IMR-90 (cell line): ENCODE results near the gene DTX3L. TPM values are rescaled to one million over a fixed set of nuclear protein-coding genes. Genes with fewer than 3 reads are reported as not detected.
"Not testable (repeated sequence)": the region's sequence is repeated elsewhere in the genome, so short reads cannot be mapped to it uniquely, and the experiment has no call there.

Experiments
- ATAC-seq: fragments of 200-7000 bp; cut with Tn5 transposase; 2 replicates; pipeline ENCODE4 v1.9.1; 2020; ENCODE audit warnings: low read depth, mild to moderate bottlenecking, moderate library complexity
- BruUV-seq: library from RNA; stranded (reverse); fragments of 400-500 nt; replicated peaks from 2 replicates; lab custom pipeline; 2021; lab: Mats Ljungman, UMichigan
- CTCF ChIA-PET: fragments of 300-600 bp; formaldehyde crosslinking; extraction: SDS; loops from one replicate; lab custom pipeline; 2021; ENCODE audit warnings: antibody characterized with exemption; lab: Yijun Ruan, JAX
- POLR2A ChIA-PET: fragments of 300-600 bp; sonication (Branson Sonifier 250); formaldehyde crosslinking; loops from one replicate; lab custom pipeline; 2022; ENCODE audit warnings: antibody characterized with exemption; ENCODE audit not compliant: unreplicated experiment; lab: Charles Lee
- DNase-seq: peaks from one replicate; pipeline ENCODE4 v3.0.0; 2013
- H2AFZ ChIP-seq: replicated peaks from 2 replicates; pipeline ENCODE3; 2013; ENCODE audit warnings: low read length, mild to moderate bottlenecking; ENCODE audit not compliant: poor library complexity
- H2AK5ac ChIP-seq: 2 replicates; pipeline ENCODE4 v1.6.1; 2013; ENCODE audit warnings: low read depth, low read length, inconsistent platforms
- H2AK9ac ChIP-seq: replicated peaks from 2 replicates; pipeline ENCODE3; 2013; ENCODE audit warnings: mild to moderate bottlenecking, low read depth, low read length, moderate library complexity; ENCODE audit not compliant: poor library complexity
- H2BK120ac ChIP-seq: 2 replicates; pipeline ENCODE4 v1.6.1; 2013; ENCODE audit warnings: low read depth, low read length, inconsistent platforms
- H2BK15ac ChIP-seq: 3 replicates; pipeline ENCODE4 v1.6.1; 2013; ENCODE audit warnings: low read depth, low read length, inconsistent platforms
- H2BK20ac ChIP-seq: 2 replicates; pipeline ENCODE4 v1.6.1; 2013; ENCODE audit warnings: low read depth, mild to moderate bottlenecking, inconsistent platforms, low read length, moderate library complexity
- H2BK5ac ChIP-seq: 2 replicates; pipeline ENCODE4 v1.6.1; 2013; ENCODE audit warnings: mild to moderate bottlenecking, low read depth, low read length, inconsistent platforms; ENCODE audit not compliant: poor library complexity, severe bottlenecking
- H3K14ac ChIP-seq: replicated peaks from 2 replicates; pipeline ENCODE4 v1.6.1; 2013; ENCODE audit warnings: low read depth, low read length, inconsistent platforms
- H3K18ac ChIP-seq: 2 replicates; pipeline ENCODE4 v1.6.1; 2013; ENCODE audit warnings: low read depth, low read length, control low read depth
- H3K23ac ChIP-seq: 2 replicates; pipeline ENCODE4 v1.6.1; 2013; ENCODE audit warnings: low read depth, low read length, inconsistent platforms
- H3K27ac ChIP-seq: 2 replicates; pipeline ENCODE4 v1.5.1; 2013; ENCODE audit warnings: mild to moderate bottlenecking, control low read depth, low read length; ENCODE audit not compliant: insufficient read depth
- H3K27me3 ChIP-seq: 2 replicates; pipeline ENCODE4 v1.6.1; 2013; ENCODE audit warnings: low read length; ENCODE audit not compliant: control insufficient read depth, insufficient read depth
- H3K36me3 ChIP-seq: 2 replicates; pipeline ENCODE4 v1.6.1; 2013; ENCODE audit warnings: low read length, mixed read lengths; ENCODE audit not compliant: control insufficient read depth, insufficient read depth
- H3K4ac ChIP-seq: 2 replicates; pipeline ENCODE4 v1.6.1; 2013; ENCODE audit warnings: low read depth, low read length, inconsistent platforms
- H3K4me1 ChIP-seq: 2 replicates; pipeline ENCODE4 v1.6.1; 2013; ENCODE audit warnings: low read length, mixed read lengths; ENCODE audit not compliant: control insufficient read depth, insufficient read depth
- H3K4me2 ChIP-seq: 2 replicates; pipeline ENCODE4 v1.6.1; 2013; ENCODE audit warnings: low read depth, mild to moderate bottlenecking, control low read depth, low read length, moderate library complexity
- H3K4me3 ChIP-seq: 2 replicates; pipeline ENCODE4 v1.5.1; 2013; ENCODE audit warnings: low read depth, mild to moderate bottlenecking, control low read depth, low read length, moderate library complexity; ENCODE audit not compliant: insufficient read depth
- H3K56ac ChIP-seq: 2 replicates; pipeline ENCODE4 v1.6.1; 2013; ENCODE audit warnings: low read length, inconsistent platforms; ENCODE audit not compliant: insufficient read depth; ENCODE audit errors: extremely low read depth
- H3K79me1 ChIP-seq, 2 experiments: 2 replicates each; pipeline ENCODE4 v1.6.1; 2013; ENCODE audit warnings: low read length in 2 of 2, inconsistent platforms in 1 of 2, low read depth in 1 of 2
- H3K9ac ChIP-seq: 2 replicates; pipeline ENCODE4 v1.6.1; 2013; ENCODE audit warnings: low read depth, low read length, control low read depth
- H3K9me1 ChIP-seq: 2 replicates; pipeline ENCODE4 v1.6.1; 2013; ENCODE audit warnings: low read length, inconsistent platforms; ENCODE audit not compliant: insufficient read depth
- H3K9me3 ChIP-seq: 2 replicates; pipeline ENCODE4 v1.6.1; 2013; ENCODE audit warnings: low read length; ENCODE audit not compliant: control insufficient read depth, insufficient read depth
- H4K20me1 ChIP-seq: 2 replicates; pipeline ENCODE4 v1.6.1; 2013; ENCODE audit warnings: low read length, inconsistent platforms; ENCODE audit not compliant: insufficient read depth
- H4K5ac ChIP-seq: 2 replicates; pipeline ENCODE4 v1.6.1; 2013; ENCODE audit warnings: mild to moderate bottlenecking, low read depth, low read length, control low read depth
- H4K8ac ChIP-seq, 2 experiments: 2 replicates each; pipeline ENCODE4 v1.6.1; 2013; ENCODE audit warnings: low read depth in 2 of 2, low read length in 2 of 2, control low read depth in 1 of 2, inconsistent platforms in 1 of 2
- H4K91ac ChIP-seq: 2 replicates; pipeline ENCODE4 v1.6.1; 2013; ENCODE audit warnings: low read depth, low read length, inconsistent platforms; ENCODE audit not compliant: insufficient read depth
- CHD1 ChIP-seq: IDR thresholded peaks from 2 replicates; pipeline ENCODE4 v1.6.1; 2012; ENCODE audit warnings: low read depth, low read length, improper control_type of control experiment
- NFE2L2 ChIP-seq: fragments of 150-350 bp; IDR thresholded peaks from 2 replicates; pipeline ENCODE4 v1.6.1; 2016; ENCODE audit warnings: low read depth, mild to moderate bottlenecking, low read length
- POLR2A ChIP-seq: IDR thresholded peaks from 2 replicates; pipeline ENCODE4 v1.6.1; 2012; ENCODE audit warnings: mild to moderate bottlenecking, low read depth, low read length
- SMC3 ChIP-seq: fragments of 150-350 bp; IDR thresholded peaks from 2 replicates; pipeline ENCODE4 v1.6.1; 2016; ENCODE audit warnings: low read depth, mild to moderate bottlenecking, antibody characterized with exemption, low read length, moderate library complexity
- WGBS, 2 experiments: methylation state at CpG; one replicate each; pipeline versions ENCODE4 v1.1.5 to v1.1.7; 2013; ENCODE audit warnings: missing lambda C conversion rate in 2 of 2; ENCODE audit not compliant: insufficient read length in 1 of 2; ENCODE audit errors: extremely low coverage in 2 of 2; 5-methylcytosine and 5-hydroxymethylcytosine counted together
- dilution Hi-C: fragments of 300-500 bp; cut with HindIII; formaldehyde crosslinking; loops from one replicate; pipeline ENCODE4 v1.14.3; 2018; ENCODE audit warnings: low sequenced_read_pairs; ENCODE audit not compliant: unreplicated experiment
- in situ Hi-C: fragments of 300-500 bp; cut with MboI; formaldehyde crosslinking; loops from 3 replicates; pipeline ENCODE4 v1.14.3; 2019; ENCODE audit warnings: low sequenced_read_pairs, inconsistent platforms, mixed read lengths
- intact Hi-C: fragments of 100-400 bp; cut with micrococcal nuclease; formaldehyde crosslinking; loops from 2 replicates; pipeline ENCODE4 v1.10.0; 2022
- polyA plus RNA-seq, 3 experiments: library from polyadenylated mRNA; depleted of rRNA; stranded (reverse); fragments of >200 nt; gene quantifications; 2 replicates each; pipeline ENCODE4 v1.2.3, GENCODE V29; 2012; ENCODE audit warnings: low replicate concordance in 1 of 3
- total RNA-seq: library from RNA; depleted of rRNA; stranded (reverse); fragments of >200 nt; gene quantifications from 2 replicates; pipeline ENCODE4 v1.2.3, GENCODE V29; 2012
- TF ChIP-seq, protein P1 (sequence below): fragments of 150-350 bp; IDR thresholded peaks from 2 replicates; pipeline ENCODE4 v1.6.1; 2017; ENCODE audit warnings: mild to moderate bottlenecking, antibody characterized with exemption, low read length, low read depth

The DTX3L gene
- total and polyA plus RNA-seq, 2 of the 4 experiments (the other 2 are of a cell fraction) = 4.1 to 7.9 TPM

DNA sequence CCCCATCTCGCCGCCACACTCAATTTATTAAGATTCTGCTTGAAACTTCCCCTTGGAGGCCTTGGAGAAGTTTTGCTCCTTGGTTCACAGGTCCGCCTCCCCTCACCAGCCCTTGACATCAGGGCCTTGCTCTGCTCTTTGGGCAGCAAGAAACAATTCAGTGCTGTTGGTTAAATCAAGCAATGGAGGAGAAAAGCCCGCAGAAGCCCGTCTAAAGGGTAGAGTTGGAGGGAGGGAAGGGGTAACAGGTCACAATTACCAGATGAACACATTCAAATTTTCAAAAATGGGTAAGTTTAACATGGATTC is 467 bp upstream of the DTX3L start:
- H3K4me3 ChIP-seq = peak overlapping the region; percentile 63

DNA sequence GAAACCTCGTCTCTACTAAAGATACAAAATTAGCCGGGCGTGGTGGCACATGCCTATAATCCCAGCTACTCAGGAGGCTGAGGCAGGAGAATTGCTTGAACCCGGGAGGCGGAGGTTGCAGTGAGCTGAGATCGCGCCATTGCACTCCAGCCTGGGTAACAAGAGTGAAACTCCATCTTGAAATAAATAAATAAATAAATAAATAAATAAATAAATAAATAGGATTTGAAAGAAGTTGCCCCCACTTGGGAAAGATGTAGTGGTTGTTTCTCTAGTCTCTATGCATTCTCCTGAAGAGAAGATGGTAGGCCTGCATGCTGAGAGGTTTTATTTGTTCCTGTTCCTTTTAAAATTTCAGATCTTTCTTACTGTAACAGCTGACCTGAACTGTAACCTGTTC is 4.0 kb downstream of the DTX3L start:
- H3K4me2 ChIP-seq, H3K56ac ChIP-seq, H3K9me1 ChIP-seq, DNase-seq, H3K23ac ChIP-seq, dilution Hi-C loops, H3K4me3 ChIP-seq, H3K9ac ChIP-seq, H3K4ac ChIP-seq, H3K27ac ChIP-seq, H2AFZ ChIP-seq, H4K5ac ChIP-seq, H4K20me1 ChIP-seq, H2AK5ac ChIP-seq, BruUV-seq, H3K9me3 ChIP-seq, POLR2A ChIA-PET, H2BK20ac ChIP-seq, H2AK9ac ChIP-seq, H4K8ac ChIP-seq, H3K18ac ChIP-seq, H2BK15ac ChIP-seq, CTCF ChIA-PET, H3K27me3 ChIP-seq, H3K4me1 ChIP-seq, ATAC-seq, H3K14ac ChIP-seq, H4K91ac ChIP-seq, in situ Hi-C loops, H2BK120ac ChIP-seq, H2BK5ac ChIP-seq: not testable (repeated sequence)
- intact Hi-C loops = loop anchor here (10.0 kb wide), 2 partner anchors 377 to 457 kb away; partner anchors contain the start of gene SEMA5B
- Histone ChIP-seq H3K36me3 (peaks cover 18% of the 10 kb centered on the region), H3K79me1 (peaks cover 15 to 23% of the 10 kb centered on the region in 2 experiments)
- WGBS, 2 experiments = no CpG with 5 or more reads among the region's 7 CpGs

More for the DNA sequence above, 467 bp upstream of the DTX3L start:
- H2AK5ac ChIP-seq = no peak overlapping the region; the same call in 1 of the 2 replicates
- peak overlapping the region; percentile 91 for H3K4ac ChIP-seq
- DNase-seq (no peak), ATAC-seq (peak; percentile 21; the same call in 1 of the 2 replicates)
- TF ChIP-seq, protein P1, sequence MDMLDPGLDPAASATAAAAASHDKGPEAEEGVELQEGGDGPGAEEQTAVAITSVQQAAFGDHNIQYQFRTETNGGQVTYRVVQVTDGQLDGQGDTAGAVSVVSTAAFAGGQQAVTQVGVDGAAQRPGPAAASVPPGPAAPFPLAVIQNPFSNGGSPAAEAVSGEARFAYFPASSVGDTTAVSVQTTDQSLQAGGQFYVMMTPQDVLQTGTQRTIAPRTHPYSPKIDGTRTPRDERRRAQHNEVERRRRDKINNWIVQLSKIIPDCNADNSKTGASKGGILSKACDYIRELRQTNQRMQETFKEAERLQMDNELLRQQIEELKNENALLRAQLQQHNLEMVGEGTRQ = no peak
- TF ChIP-seq NFE2L2 = no peak
- TF ChIP-seq SMC3 = no peak
- no peak for TF ChIP-seq POLR2A
- TF ChIP-seq CHD1 = no peak
- in situ Hi-C loops (no loop called here), dilution Hi-C loops (no loop called here), intact Hi-C loops (loop anchor here (1.0 to 10.0 kb wide), 5 partner anchors 116 to 461 kb away; partner anchors contain the start of genes SEMA5B and SLC49A4)
- no peaks in the 10 kb centered on the region for H4K20me1 ChIP-seq
- peak overlapping the region; percentile 77 to 79 for H4K8ac ChIP-seq
- peak overlapping the region; percentile 60 for H4K91ac ChIP-seq
- H2BK20ac ChIP-seq = peak overlapping the region; percentile 60; the same call in 1 of the 2 replicates
- H2AFZ ChIP-seq = peak overlapping the region; percentile 88
- peaks cover 3% of the 10 kb centered on the region; the same call in 1 of the 2 replicates for H3K4me1 ChIP-seq
- peak overlapping the region; percentile 90 for H2AK9ac ChIP-seq
- no TSS peak for BruUV-seq
- peaks cover 15% of the 10 kb centered on the region for H3K36me3 ChIP-seq
- WGBS, 2 experiments = 100% methylated on average over 2 of the region's 5 CpGs; no CpG with 5 or more reads in 1 of the 2 experiments
- ChIA-PET CTCF (interaction anchor here (7.3 kb wide), 1 partner anchor 116 kb away, joined by 34 read pairs; no protein-coding TSS in a partner anchor), POLR2A (no interaction called here)
- H2BK120ac ChIP-seq = peak overlapping the region; percentile 83
- peak overlapping the region; percentile 88; the same call in 1 of the 2 replicates for H3K27ac ChIP-seq
- H3K9ac ChIP-seq = peak overlapping the region; percentile 71
- H3K23ac ChIP-seq = peak overlapping the region; percentile 71; the same call in 1 of the 2 replicates
- peak overlapping the region; percentile 4; the same call in 1 of the 2 replicates for H3K18ac ChIP-seq
- H3K9me1 ChIP-seq = peaks cover 3% of the 10 kb centered on the region; the same call in 1 of the 2 replicates
- H2BK15ac ChIP-seq = 0 out of 3 replicates have a peak overlapping the region, but pooled peaks have one; percentile 2
- H2BK5ac ChIP-seq = peak overlapping the region; percentile 56
- H3K9me3 ChIP-seq = no peaks in the 10 kb centered on the region
- peak overlapping the region; percentile 69 for H3K14ac ChIP-seq
- no peaks in the 10 kb centered on the region for H3K27me3 ChIP-seq
- peak overlapping the region; percentile 3; the same call in 1 of the 2 replicates for H4K5ac ChIP-seq
- peak overlapping the region; percentile 53; the same call in 1 of the 2 replicates for H3K56ac ChIP-seq
- H3K79me1 ChIP-seq = peaks cover 15 to 23% of the 10 kb centered on the region in 2 experiments
- H3K4me2 ChIP-seq = peak overlapping the region; percentile 74
